ENCODE data around the gene NR3C1. TPM values are rescaled to one million over a fixed set of nuclear protein-coding genes. Genes with fewer than 3 reads are reported as not detected.

The NR3C1 gene
- total RNA-seq, 1 experiment from 2014 or later = 16.0 TPM

DNA sequence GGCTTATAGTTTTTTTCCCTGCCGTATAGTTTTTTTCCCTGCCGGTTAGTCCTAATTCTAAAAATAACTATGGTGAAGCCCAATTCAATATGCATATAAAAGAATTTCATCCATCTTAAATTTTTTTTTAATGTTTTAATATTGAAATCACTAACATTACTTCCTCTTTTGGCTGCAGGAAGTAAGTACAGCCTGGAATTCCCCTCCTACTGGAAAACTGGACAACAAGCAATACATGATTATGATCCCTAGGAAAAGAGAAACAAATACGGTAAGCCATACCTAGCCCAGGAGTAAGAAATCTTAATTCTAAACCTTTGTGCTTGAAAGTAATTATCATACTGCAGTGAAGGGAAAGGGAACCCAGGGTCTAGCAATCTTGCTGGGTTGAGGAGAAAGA, 119.0 kb downstream of the NR3C1 start:
- RAD21 ChIA-PET (ENCODE audit: low non-redundant PET in 1 of 2, low total read pairs in 2 of 2, uncharacterized antibody in 2 of 2, unreplicated experiment in 2 of 2) = no interaction called here
- POLR2A ChIA-PET = no interaction called here
- Histone ChIP-seq H3K9me2 (ENCODE audit: insufficient read depth) (no peaks in the 10 kb centered on the region), H3K4me2 (ENCODE audit: low read length) (no peak overlapping the region), H3K27ac (ENCODE audit: low read depth, low read length) (no peak overlapping the region), H2AFZ (ENCODE audit: low read depth, low read length, poor library complexity, severe bottlenecking) (no peak overlapping the region), H3K27me3 (ENCODE audit: insufficient read depth, low read length) (no peaks in the 10 kb centered on the region), H3K79me2 (ENCODE audit: insufficient read depth, low read length) (no peaks in the 10 kb centered on the region), H3K9ac (ENCODE audit: low read length) (no peak overlapping the region), H3K4me3 (replicated peaks in 1 of 2; ENCODE audit: low read depth in 1 of 2, low read length in 2 of 2) (no peak overlapping the region), H3K9me3 (ENCODE audit: control insufficient read depth in 1 of 2, insufficient read depth in 1 of 2, low read depth in 1 of 2, low read length in 2 of 2) (no peaks in the 10 kb centered on the region), H3K36me3 (ENCODE audit: control insufficient read depth in 1 of 2, insufficient read depth in 2 of 2, low read length in 2 of 2) (no peaks in the 10 kb centered on the region), H3K4me1 (ENCODE audit: control insufficient read depth in 1 of 2, insufficient read depth in 2 of 2, low read length in 2 of 2) (no peaks in the 10 kb centered on the region), H4K20me1 (ENCODE audit: insufficient read depth) (no peaks in the 10 kb centered on the region)
- BruUV-seq (replicated peaks) = no TSS peak
- CTCF ChIA-PET = no interaction called here
- intact Hi-C loops (cut with micrococcal nuclease) = no loop called here
- DNase-seq (ENCODE audit: low read depth, low spot score) = no peak
- no peak for ATAC-seq
- TF ChIP-seq, protein P1, sequence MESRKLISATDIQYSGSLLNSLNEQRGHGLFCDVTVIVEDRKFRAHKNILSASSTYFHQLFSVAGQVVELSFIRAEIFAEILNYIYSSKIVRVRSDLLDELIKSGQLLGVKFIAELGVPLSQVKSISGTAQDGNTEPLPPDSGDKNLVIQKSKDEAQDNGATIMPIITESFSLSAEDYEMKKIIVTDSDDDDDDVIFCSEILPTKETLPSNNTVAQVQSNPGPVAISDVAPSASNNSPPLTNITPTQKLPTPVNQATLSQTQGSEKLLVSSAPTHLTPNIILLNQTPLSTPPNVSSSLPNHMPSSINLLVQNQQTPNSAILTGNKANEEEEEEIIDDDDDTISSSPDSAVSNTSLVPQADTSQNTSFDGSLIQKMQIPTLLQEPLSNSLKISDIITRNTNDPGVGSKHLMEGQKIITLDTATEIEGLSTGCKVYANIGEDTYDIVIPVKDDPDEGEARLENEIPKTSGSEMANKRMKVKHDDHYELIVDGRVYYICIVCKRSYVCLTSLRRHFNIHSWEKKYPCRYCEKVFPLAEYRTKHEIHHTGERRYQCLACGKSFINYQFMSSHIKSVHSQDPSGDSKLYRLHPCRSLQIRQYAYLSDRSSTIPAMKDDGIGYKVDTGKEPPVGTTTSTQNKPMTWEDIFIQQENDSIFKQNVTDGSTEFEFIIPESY (IDR thresholded peaks at IDR 0.05; ENCODE audit: extremely low read depth, insufficient replicate concordance, low read length) = no peak
- TF ChIP-seq EZH2phosphoT487 (IDR thresholded peaks at IDR 0.05; ENCODE audit: borderline replicate concordance) = no peak
- TF ChIP-seq CEBPB (IDR thresholded peaks at IDR 0.05; ENCODE audit: low read depth) = no peak
- no peak for TF ChIP-seq ZNF274 (IDR thresholded peaks at IDR 0.05; ENCODE audit: low read depth, low read length)
- no peak for TF ChIP-seq SRF (IDR thresholded peaks at IDR 0.05; ENCODE audit: low read depth)
- no peak for TF ChIP-seq YY1 (IDR thresholded peaks at IDR 0.05; ENCODE audit: extremely low read depth, insufficient replicate concordance, low read depth, low read length)
- TF ChIP-seq FOSL1 (IDR thresholded peaks at IDR 0.05; ENCODE audit: low read depth) = no peak
- TF ChIP-seq SP1 (IDR thresholded peaks at IDR 0.05; ENCODE audit: low read depth) = no peak
- TF ChIP-seq, protein P2, sequence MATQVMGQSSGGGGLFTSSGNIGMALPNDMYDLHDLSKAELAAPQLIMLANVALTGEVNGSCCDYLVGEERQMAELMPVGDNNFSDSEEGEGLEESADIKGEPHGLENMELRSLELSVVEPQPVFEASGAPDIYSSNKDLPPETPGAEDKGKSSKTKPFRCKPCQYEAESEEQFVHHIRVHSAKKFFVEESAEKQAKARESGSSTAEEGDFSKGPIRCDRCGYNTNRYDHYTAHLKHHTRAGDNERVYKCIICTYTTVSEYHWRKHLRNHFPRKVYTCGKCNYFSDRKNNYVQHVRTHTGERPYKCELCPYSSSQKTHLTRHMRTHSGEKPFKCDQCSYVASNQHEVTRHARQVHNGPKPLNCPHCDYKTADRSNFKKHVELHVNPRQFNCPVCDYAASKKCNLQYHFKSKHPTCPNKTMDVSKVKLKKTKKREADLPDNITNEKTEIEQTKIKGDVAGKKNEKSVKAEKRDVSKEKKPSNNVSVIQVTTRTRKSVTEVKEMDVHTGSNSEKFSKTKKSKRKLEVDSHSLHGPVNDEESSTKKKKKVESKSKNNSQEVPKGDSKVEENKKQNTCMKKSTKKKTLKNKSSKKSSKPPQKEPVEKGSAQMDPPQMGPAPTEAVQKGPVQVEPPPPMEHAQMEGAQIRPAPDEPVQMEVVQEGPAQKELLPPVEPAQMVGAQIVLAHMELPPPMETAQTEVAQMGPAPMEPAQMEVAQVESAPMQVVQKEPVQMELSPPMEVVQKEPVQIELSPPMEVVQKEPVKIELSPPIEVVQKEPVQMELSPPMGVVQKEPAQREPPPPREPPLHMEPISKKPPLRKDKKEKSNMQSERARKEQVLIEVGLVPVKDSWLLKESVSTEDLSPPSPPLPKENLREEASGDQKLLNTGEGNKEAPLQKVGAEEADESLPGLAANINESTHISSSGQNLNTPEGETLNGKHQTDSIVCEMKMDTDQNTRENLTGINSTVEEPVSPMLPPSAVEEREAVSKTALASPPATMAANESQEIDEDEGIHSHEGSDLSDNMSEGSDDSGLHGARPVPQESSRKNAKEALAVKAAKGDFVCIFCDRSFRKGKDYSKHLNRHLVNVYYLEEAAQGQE (IDR thresholded peaks at IDR 0.05; ENCODE audit: low read depth) = no peak
- TF ChIP-seq JUND (IDR thresholded peaks at IDR 0.05) = no peak
- TF ChIP-seq, protein P3, sequence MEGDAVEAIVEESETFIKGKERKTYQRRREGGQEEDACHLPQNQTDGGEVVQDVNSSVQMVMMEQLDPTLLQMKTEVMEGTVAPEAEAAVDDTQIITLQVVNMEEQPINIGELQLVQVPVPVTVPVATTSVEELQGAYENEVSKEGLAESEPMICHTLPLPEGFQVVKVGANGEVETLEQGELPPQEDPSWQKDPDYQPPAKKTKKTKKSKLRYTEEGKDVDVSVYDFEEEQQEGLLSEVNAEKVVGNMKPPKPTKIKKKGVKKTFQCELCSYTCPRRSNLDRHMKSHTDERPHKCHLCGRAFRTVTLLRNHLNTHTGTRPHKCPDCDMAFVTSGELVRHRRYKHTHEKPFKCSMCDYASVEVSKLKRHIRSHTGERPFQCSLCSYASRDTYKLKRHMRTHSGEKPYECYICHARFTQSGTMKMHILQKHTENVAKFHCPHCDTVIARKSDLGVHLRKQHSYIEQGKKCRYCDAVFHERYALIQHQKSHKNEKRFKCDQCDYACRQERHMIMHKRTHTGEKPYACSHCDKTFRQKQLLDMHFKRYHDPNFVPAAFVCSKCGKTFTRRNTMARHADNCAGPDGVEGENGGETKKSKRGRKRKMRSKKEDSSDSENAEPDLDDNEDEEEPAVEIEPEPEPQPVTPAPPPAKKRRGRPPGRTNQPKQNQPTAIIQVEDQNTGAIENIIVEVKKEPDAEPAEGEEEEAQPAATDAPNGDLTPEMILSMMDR (IDR thresholded peaks at IDR 0.05 in 2 of 3, conservative IDR thresholded peaks at IDR 0.05 in 1 of 3; ENCODE audit: borderline replicate concordance in 1 of 3, insufficient read depth in 1 of 3, low read depth in 2 of 3, low read length in 2 of 3) = no peak
- no peak for TF ChIP-seq ELF1 (IDR thresholded peaks at IDR 0.05; ENCODE audit: borderline replicate concordance, low read depth)
- TF ChIP-seq TCF7L2 (IDR thresholded peaks at IDR 0.05; ENCODE audit: borderline replicate concordance, extremely low read depth, insufficient read depth, insufficient read length) = no peak
- no peak for TF ChIP-seq SIN3A (IDR thresholded peaks at IDR 0.05; ENCODE audit: low read depth)
- no peak for TF ChIP-seq CBX3 (IDR thresholded peaks at IDR 0.05; ENCODE audit: low read depth)
- TF ChIP-seq, protein P4, sequence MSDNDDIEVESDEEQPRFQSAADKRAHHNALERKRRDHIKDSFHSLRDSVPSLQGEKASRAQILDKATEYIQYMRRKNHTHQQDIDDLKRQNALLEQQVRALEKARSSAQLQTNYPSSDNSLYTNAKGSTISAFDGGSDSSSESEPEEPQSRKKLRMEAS (IDR thresholded peaks at IDR 0.05) = no peak
- TF ChIP-seq, protein P5, sequence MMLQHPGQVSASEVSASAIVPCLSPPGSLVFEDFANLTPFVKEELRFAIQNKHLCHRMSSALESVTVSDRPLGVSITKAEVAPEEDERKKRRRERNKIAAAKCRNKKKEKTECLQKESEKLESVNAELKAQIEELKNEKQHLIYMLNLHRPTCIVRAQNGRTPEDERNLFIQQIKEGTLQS (IDR thresholded peaks at IDR 0.05) = no peak

All from HCT116 (cell line).